HL-60/S4 treated with retinoic acid at 250 ng/mL for 4 days and 3 days (cell line): ENCODE results near the gene PRSS37.
"Not testable (repeated sequence)": the region's sequence is repeated elsewhere in the genome, so short reads cannot be mapped to it uniquely, and the experiment has no call there.

Experiments used
- in situ Hi-C: fragments of 300-500 bp; cut with MboI; formaldehyde crosslinking; loops from 2 replicates; pipeline ENCODE4 v1.7.0; 2022; ENCODE audit warnings: low sequenced_read_pairs

The PRSS37 gene

GRCh38 chr7:141841385-141841784 is at the start of gene PRSS37:
TSS of gene PRSS37 (minus strand) at chr7:141841485. CDS start at chr7:141841049, 436 bp downstream.
- in situ Hi-C loops, result no loop called here

- in situ Hi-C loops, result no loop called here
These were observed 48.0 kb upstream of the PRSS37 start for GRCh38 chr7:141889321-141889720.

- in situ Hi-C loops, result no loop called here
These were observed 43.4 kb upstream of the PRSS37 start for GRCh38 chr7:141884539-141885225.

- in situ Hi-C loops, result no loop called here
These were observed 39.7 kb upstream of the PRSS37 start for GRCh38 chr7:141880960-141881359.

GRCh38 chr7:141877365-141877764 is 36.1 kb upstream of the PRSS37 start:
- in situ Hi-C loops, result no loop called here

- in situ Hi-C loops, result no loop called here
These were observed 35.1 kb upstream of the PRSS37 start for GRCh38 chr7:141876371-141876770.

GRCh38 chr7:141875453-141875852 is 34.2 kb upstream of the PRSS37 start:
- in situ Hi-C loops, result no loop called here

- in situ Hi-C loops, result no loop called here
These were observed 33.5 kb upstream of the PRSS37 start for GRCh38 chr7:141874787-141875186.

GRCh38 chr7:141872931-141873330 is 31.6 kb upstream of the PRSS37 start:
- in situ Hi-C loops, result no loop called here

GRCh38 chr7:141866974-141867373 is 25.7 kb upstream of the PRSS37 start:
- in situ Hi-C loops, result no loop called here

GRCh38 chr7:141864765-141865447 is 23.6 kb upstream of the PRSS37 start:
- in situ Hi-C loops, result no loop called here

- in situ Hi-C loops, result no loop called here
These were observed 18.9 kb upstream of the PRSS37 start for GRCh38 chr7:141860207-141860606.

GRCh38 chr7:141847996-141848395 is 6.7 kb upstream of the PRSS37 start:
- in situ Hi-C loops, result no loop called here

GRCh38 chr7:141844256-141844655 is 3.0 kb upstream of the PRSS37 start:
- in situ Hi-C loops, result no loop called here

GRCh38 chr7:141842904-141843303 is 1.6 kb upstream of the PRSS37 start:
- in situ Hi-C loops, result no loop called here

- in situ Hi-C loops, result no loop called here
These were observed 577 bp downstream of the PRSS37 start for GRCh38 chr7:141840708-141841107.

GRCh38 chr7:141839256-141839655 is 2.0 kb downstream of the PRSS37 start:
- in situ Hi-C loops, result no loop called here

- in situ Hi-C loops, result no loop called here
These were observed 2.7 kb downstream of the PRSS37 start for GRCh38 chr7:141838581-141838980.

- in situ Hi-C loops, result no loop called here
These were observed 3.6 kb downstream of the PRSS37 start for GRCh38 chr7:141837683-141838082.

- in situ Hi-C loops, result not testable (repeated sequence)
These were observed 18.9 kb downstream of the PRSS37 start for GRCh38 chr7:141822432-141822831.

GRCh38 chr7:141820067-141820466 is 21.2 kb downstream of the PRSS37 start:
- in situ Hi-C loops, result no loop called here

- in situ Hi-C loops, result no loop called here
These were observed 48.8 kb downstream of the PRSS37 start for GRCh38 chr7:141792526-141792925.

- in situ Hi-C loops, result no loop called here
These were observed 51.4 kb downstream of the PRSS37 start, which contains the start of gene TAS2R5 for GRCh38 chr7:141789917-141790316. TSS of gene TAS2R5 (plus strand) at chr7:141790217. CDS start at chr7:141790362, 145 bp downstream.
